ENCODE measurements around the gene HOXC13. TPM values are rescaled to one million over a fixed set of nuclear protein-coding genes. Genes with fewer than 3 reads are reported as not detected.

Gene HOXC13
- total RNA-seq: 1 to 10 TPM in 1 of 2 donors, under 1 TPM in 1; 0.23 to 1.1 TPM
- long read RNA-seq, donor 1: 0 reads
- long read RNA-seq, donor 2, partial matches to known transcripts: 1 of 4 reads
- long read RNA-seq, donor 2, other reads (novel, unspliced or antisense): 0 of 4 reads

GRCh38 chr12:53938326-53939140, at the start of gene HOXC13:
Gene HOXC13 (plus strand): TSS chr12:53938831. CDS start chr12:53938907, 76 bp downstream.
- intact Hi-C loops (cut with DNase I): no loop called here
- no peak for DNase-seq (ENCODE audit: low spot score)

DNA sequence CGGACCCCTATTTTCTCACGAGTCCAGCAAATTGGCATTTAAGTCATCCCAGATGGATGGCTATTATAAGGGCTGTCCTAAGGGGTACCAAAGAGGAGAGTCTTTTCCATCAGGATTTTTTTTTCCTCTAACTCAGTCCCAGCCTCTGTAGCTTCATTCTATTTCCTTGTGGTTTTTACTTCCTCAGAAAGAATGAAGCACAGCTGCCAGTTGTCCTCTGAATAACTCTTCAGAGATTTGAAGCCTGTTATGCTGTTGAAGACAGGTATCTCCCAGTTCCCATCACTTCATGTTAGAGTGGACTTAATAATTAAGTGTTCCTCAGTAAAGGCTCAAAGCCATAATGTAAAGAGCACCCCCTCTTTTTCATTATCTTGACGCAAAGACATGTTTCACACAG, 48.5 kb upstream of the HOXC13 start:
- DNase-seq (ENCODE audit: low spot score): no peak
- intact Hi-C loops (cut with DNase I): no loop called here

DNA sequence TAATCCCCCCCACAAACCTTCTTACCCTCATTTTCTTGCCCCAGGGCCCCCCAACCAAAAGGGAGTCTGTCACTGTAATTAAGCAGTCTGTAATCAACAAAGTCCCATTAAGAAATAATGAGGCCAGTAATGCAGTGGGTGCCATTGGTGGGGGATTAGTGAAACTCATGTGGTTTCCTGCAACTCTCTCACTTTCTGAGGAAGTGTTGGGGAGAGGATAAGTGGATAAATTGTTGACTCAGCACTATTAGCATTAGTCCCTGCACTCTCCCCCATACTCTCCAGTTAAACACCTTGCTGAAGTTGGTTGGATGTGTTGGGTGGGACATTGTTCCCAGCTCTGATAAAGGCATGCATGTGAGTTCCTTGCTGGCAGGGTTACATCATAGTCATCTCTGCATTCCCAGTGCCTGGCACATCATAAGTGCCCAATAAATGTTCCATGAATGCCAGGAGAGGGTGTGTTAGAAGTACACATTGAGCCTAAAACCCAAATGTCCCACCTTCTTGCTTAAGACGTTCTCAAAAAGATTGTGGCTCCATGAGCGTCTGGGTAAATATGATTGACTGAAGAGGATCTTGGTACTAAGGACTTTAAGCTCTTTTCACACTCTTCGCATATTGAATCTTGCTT, 45.8 kb upstream of the HOXC13 start:
- no peak for DNase-seq (ENCODE audit: low spot score)
- intact Hi-C loops (cut with DNase I): no loop called here

DNA sequence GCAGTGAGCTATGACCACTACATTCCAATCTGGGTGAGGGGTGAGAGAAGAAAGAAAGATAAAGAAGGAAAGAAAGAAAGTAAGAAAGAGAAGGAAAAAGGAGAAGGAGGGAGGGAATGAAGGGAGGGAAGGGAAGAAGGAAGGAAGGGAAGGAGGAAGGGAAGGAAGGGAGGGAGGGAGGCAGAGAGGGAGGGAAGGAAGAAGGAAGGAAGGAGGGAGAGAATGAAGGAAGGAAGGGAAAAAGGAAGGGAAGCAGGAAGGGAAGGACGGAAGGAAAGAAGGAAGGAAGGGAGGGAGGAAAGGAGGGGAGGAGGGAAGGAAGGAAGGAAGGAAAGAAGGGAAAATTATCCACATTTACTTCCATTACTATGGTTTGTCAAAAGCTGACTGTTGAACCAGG, 39.4 kb upstream of the HOXC13 start:
- no peak for DNase-seq (ENCODE audit: low spot score)
- intact Hi-C loops (cut with DNase I): no loop called here

DNA sequence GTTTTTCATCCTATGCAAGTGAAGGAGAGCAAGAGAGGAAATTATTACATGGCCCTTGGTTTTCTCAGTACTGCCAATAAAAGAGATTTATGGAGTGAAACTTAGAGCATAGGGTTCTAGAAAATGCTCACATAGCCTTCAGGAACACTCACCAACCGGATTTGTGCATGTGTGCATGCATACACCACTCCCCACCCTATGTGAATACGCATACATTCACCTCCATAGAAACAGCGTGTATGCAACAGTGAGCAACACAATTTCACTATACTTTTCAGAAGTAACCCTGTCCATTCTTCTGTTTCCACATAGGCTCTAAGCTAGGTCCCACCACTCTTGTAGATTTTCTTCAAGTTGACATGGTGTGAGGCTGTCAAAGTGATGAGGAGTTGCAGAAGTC, 31.5 kb upstream of the HOXC13 start:
- no peak for DNase-seq (ENCODE audit: low spot score)
- intact Hi-C loops (cut with DNase I): no loop called here

DNA sequence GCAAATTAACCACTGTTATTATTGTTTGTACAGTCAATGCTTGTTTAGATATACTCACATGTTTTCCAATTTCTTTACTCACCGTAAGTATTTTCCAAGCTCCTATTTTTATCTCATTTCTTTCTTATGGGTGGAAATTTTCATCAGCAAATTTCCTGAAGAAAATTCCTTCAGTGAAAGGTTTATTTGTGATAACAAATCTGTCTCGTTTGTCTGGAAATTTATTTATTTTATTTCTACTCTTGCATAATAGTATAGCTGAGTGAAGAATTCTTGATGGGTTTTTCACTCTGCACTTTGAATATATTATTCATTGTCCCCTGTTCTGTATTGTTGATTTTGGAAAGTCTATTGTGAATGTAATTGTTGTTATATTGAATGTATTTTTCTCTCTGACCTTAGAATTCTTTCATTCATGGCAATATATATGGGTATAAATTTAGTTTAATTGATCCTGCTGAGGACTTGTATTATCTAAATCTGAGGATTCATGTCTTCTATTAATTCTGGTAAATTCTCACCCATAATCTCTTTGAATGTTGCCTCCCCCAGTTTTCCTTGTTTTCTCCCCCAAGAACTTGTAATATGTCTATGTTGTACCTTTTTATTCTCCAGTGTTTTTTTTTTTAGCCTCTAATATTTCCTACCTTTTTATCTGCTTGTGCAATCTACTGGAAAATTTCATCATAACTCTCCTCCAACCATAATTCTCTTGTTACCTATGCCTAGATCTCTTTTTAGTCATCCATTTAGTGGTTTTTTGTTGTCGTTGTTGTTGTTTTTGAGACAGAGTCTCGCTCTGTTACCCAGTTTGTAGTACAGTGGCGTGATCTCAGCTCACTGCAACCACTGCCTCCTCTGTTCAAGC, 21.6 kb upstream of the HOXC13 start:
- intact Hi-C loops (cut with DNase I): no loop called here
- no peak for DNase-seq (ENCODE audit: low spot score)

GRCh38 chr12:53924521-53925405, 13.9 kb upstream of the HOXC13 start:
- no peak for DNase-seq (ENCODE audit: low spot score)
- intact Hi-C loops (cut with DNase I): no loop called here

DNA sequence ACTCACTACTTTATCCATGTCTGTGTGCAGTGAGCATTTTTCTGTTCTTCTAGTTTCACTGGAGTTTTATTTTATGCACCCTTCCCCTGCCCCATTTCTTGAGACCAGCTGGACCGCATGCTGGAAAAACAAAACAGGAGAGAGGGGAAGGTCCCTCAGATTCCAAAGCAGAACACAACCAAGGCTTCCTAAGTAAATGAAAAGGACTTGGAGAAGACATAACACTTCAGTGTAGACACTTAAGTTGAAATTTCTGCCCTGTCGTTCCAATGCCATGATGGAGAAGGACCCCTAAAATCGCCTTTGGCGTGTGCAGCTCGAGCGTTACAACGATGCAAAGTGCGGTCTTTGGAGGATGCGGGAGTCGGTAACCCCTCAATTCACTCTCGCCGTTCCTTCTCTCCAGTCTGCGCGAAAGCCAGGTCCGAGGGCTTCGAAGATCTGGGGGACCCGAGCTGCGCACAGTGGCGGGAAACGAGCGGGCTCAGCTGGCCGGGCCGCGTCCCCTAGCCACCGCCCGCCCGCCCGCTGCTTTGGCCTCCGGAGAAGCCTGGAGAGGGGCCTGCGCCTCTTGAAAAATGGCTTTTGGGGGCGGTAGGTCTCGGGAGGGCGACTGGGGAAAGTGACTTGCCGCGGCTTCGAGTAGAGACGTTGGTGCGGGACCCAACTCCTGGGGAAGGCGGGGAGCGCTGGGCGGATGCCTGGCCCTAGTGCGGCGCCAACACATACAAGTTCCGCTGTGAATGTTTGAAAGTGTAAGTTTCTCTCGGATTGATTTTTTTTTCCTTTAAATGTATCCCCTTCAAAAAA, 11.2 kb upstream of the HOXC13 start:
- intact Hi-C loops (cut with DNase I): no loop called here
- no peak for DNase-seq (ENCODE audit: low spot score)

GRCh38 chr12:53928054-53928835, 10.4 kb upstream of the HOXC13 start:
- DNase-seq (ENCODE audit: low spot score): no peak
- intact Hi-C loops (cut with DNase I): no loop called here

DNA sequence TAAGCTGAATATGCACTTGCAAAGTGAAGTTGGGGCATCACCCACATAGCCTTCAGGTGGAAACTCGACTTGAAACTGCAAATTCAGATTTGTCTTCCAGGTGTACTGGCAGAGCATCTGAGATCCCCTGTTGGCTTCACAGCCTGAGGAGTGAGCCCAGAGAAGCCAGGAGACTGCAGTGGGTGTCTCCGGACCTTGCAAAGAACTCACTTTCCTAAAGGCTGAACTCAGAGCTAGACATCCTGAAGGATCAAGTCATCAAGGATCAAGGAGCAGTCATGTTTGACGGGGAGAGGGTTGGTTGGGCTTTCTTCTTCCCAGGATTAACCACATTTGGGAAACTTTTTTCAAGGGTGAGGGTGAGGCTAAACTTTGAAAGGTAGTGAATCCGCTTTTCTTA, 9.1 kb upstream of the HOXC13 start:
- no peak for DNase-seq (ENCODE audit: low spot score)
- intact Hi-C loops (cut with DNase I): no loop called here

- intact Hi-C loops (cut with DNase I): no loop called here
- DNase-seq (ENCODE audit: low spot score): no peak
Measured at GRCh38 chr12:53930591-53931255, 7.9 kb upstream of the HOXC13 start.

GRCh38 chr12:53931844-53932581, 6.6 kb upstream of the HOXC13 start:
- intact Hi-C loops (cut with DNase I): no loop called here
- no peak for DNase-seq (ENCODE audit: low spot score)

GRCh38 chr12:53932915-53933314, 5.7 kb upstream of the HOXC13 start:
- no peak for DNase-seq (ENCODE audit: low spot score)
- intact Hi-C loops (cut with DNase I): no loop called here

- intact Hi-C loops (cut with DNase I): no loop called here
- no peak for DNase-seq (ENCODE audit: low spot score)
Measured at GRCh38 chr12:53935383-53936341, 3.0 kb upstream of the HOXC13 start.

GRCh38 chr12:53937099-53937498, 1.5 kb upstream of the HOXC13 start:
- no peak for DNase-seq (ENCODE audit: low spot score)
- intact Hi-C loops (cut with DNase I): no loop called here

Measured in posterior vena cava (tissue), 2 donors.